Keratinocyte (primary cell): Measurements from ENCODE around the gene PIP5K1A. TPM values are rescaled to one million over a fixed set of nuclear protein-coding genes. Genes with fewer than 3 reads are reported as not detected.

Experiments used
- DNase-seq: peaks from one replicate; pipeline ENCODE4 v3.0.0-alpha.2; 2011; ENCODE audit warnings: low read depth, missing footprints, low spot score
- FAIRE-seq: peaks from 2 replicates; lab custom pipeline; 2011; peaks lifted over from hg19 to GRCh38; lab: Jason Lieb, UNC
- H2AFZ ChIP-seq: 2 replicates; pipeline ENCODE4 v1.6.0; 2012; ENCODE audit warnings: low read length, control low read depth, inconsistent platforms; ENCODE audit not compliant: control insufficient read depth
- H3K27ac ChIP-seq: 2 replicates; pipeline ENCODE4 v1.5.1; 2011; ENCODE audit warnings: low read length; ENCODE audit not compliant: control insufficient read depth, insufficient read depth
- H3K27me3 ChIP-seq: 3 replicates; pipeline ENCODE4 v1.6.0; 2011; ENCODE audit warnings: low read length; ENCODE audit not compliant: control insufficient read depth, insufficient read depth; ENCODE audit errors: extremely low read depth
- H3K36me3 ChIP-seq, 2 experiments: 2 replicates in 1 of 2; 3 replicates in 1 of 2; pipeline ENCODE4 v1.5.1; 2011; ENCODE audit warnings: low read length in 2 of 2, mild to moderate bottlenecking in 1 of 2; ENCODE audit not compliant: control insufficient read depth in 2 of 2, insufficient read depth in 2 of 2; ENCODE audit errors: extremely low read depth in 1 of 2
- H3K4me1 ChIP-seq: 3 replicates; pipeline ENCODE4 v1.5.1; 2011; ENCODE audit warnings: low read length; ENCODE audit not compliant: control insufficient read depth, insufficient read depth; ENCODE audit errors: extremely low read depth
- H3K4me2 ChIP-seq: 3 replicates; pipeline ENCODE4 v1.6.0; 2011; ENCODE audit warnings: low read depth, low read length; ENCODE audit not compliant: control insufficient read depth, insufficient read depth; ENCODE audit errors: extremely low read depth
- H3K4me3 ChIP-seq, 3 experiments: fragments of 200-600 bp in 1 of 3; sonication (generic) in 1 of 3; 2 replicates in 2 of 3; 3 replicates in 1 of 3; pipeline ENCODE4 v1.5.1; 2011 to 2016; ENCODE audit warnings: low read length in 3 of 3, mild to moderate bottlenecking in 3 of 3, control low read depth in 2 of 3, inconsistent platforms in 1 of 3, low read depth in 1 of 3, mixed read lengths in 1 of 3, mixed run types in 1 of 3, moderate library complexity in 1 of 3; ENCODE audit not compliant: control insufficient read depth in 2 of 3, insufficient read depth in 2 of 3; ENCODE audit errors: extremely low read depth in 1 of 3
- H3K79me2 ChIP-seq: 2 replicates; pipeline ENCODE4 v1.6.0; 2012; ENCODE audit warnings: low read length; ENCODE audit not compliant: control insufficient read depth, insufficient read depth
- H3K9ac ChIP-seq: 3 replicates; pipeline ENCODE4 v1.6.0; 2011; ENCODE audit warnings: low read length; ENCODE audit not compliant: control insufficient read depth, insufficient read depth; ENCODE audit errors: extremely low read depth
- H3K9me1 ChIP-seq: 3 replicates; pipeline ENCODE4 v1.6.0; 2011; ENCODE audit warnings: low read length; ENCODE audit not compliant: control insufficient read depth, insufficient read depth; ENCODE audit errors: extremely low read depth
- H3K9me3 ChIP-seq: 2 replicates; pipeline ENCODE4 v1.5.1; 2012; ENCODE audit warnings: low read depth, low read length; ENCODE audit not compliant: control insufficient read depth
- H4K20me1 ChIP-seq: 3 replicates; pipeline ENCODE4 v1.6.0; 2011; ENCODE audit warnings: low read length; ENCODE audit not compliant: control insufficient read depth, insufficient read depth; ENCODE audit errors: extremely low read depth
- CTCF ChIP-seq, 3 experiments: IDR thresholded peaks in 1 of 3; conservative IDR thresholded peaks in 1 of 3; optimal IDR thresholded peaks in 1 of 3; 2 replicates in 2 of 3; 3 replicates in 1 of 3; pipeline versions ENCODE3 to v1.5.1; 2011; ENCODE audit warnings: low read length in 3 of 3, mild to moderate bottlenecking in 3 of 3, moderate library complexity in 2 of 3, control low read depth in 1 of 3, inconsistent platforms in 1 of 3; ENCODE audit not compliant: insufficient read depth in 2 of 3; ENCODE audit errors: extremely low read depth in 1 of 3
- EZH2 ChIP-seq: IDR thresholded peaks from one replicate; pipeline ENCODE4 v1.6.1; 2012; ENCODE audit warnings: inconsistent platforms, mild to moderate bottlenecking, low read length, moderate library complexity
- dilution Hi-C: fragments of 300-500 bp; cut with MboI; formaldehyde crosslinking; loops from one replicate; pipeline ENCODE4 v1.7.0; 2020; ENCODE audit warnings: low sequenced_read_pairs; ENCODE audit not compliant: extremely low pct_ligation_motif_present
- polyA plus RNA-seq, 5 experiments: library from polyadenylated mRNA; depleted of rRNA in 3 of 5; stranded (reverse) in 3 of 5; stranded (forward) in 1 of 5; unstranded in 1 of 5; fragments of >200 nt; gene quantifications; 1 replicate in 1 of 5; 2 replicates in 3 of 5; 3 replicates in 1 of 5; pipeline versions ENCODE4 v1.2.1 to v1.2.3, GENCODE V29; 2011 to 2012; ENCODE audit warnings: missing spikeins in 2 of 5, low read depth in 1 of 5, low replicate concordance in 1 of 5

PIP5K1A gene
- polyA plus RNA-seq, 1 donor (not counting 4 experiments of a cell fraction or from before 2014, with no cell fraction given), result 124 TPM

DNA sequence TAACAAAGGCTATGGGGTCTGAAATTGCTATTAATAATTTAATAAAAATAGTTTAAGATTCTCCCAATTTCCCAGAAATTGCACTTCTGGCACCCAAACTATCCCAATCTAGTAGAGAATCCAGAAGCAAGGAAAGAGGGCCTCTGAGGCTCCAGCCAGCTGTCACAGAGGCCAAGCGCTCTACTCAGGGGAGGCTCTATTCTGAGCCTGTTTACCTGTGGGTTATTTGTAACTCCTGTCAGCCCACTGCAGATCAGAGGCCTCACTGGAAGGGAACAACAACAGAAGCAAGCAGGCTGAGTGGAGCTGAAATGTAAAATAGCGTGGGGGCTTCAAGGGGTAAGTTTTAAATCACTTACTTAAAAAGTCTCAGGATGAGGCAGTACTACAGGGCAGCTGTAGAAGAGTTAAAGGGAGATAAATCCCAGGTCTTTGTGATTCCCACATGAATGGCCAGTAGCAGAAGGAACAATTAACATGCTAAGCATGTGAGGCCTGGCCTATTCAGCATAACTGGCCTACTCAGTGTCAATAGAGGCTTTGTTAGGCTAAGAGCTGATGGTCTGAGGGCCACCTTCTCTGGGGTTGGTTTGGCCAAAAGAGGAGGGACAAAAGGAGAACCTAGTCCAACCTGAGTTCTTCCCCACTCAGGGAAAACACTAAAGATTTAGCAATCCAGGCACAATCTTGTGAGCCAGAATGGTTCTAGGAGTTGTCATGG, 96.5 kb downstream of the PIP5K1A start:
- Histone ChIP-seq H3K27ac (no peak overlapping the region), H3K4me2 (no peak overlapping the region), H2AFZ (no peak overlapping the region), H3K36me3 (peaks cover 36 to 38% of the 10 kb centered on the region in 2 experiments), H3K9me3 (no peaks in the 10 kb centered on the region), H3K4me3 (no peak overlapping the region), H4K20me1 (no peaks in the 10 kb centered on the region), H3K79me2 (no peaks in the 10 kb centered on the region), H3K4me1 (no peaks in the 10 kb centered on the region), H3K27me3 (no peaks in the 10 kb centered on the region), H3K9me1 (no peaks in the 10 kb centered on the region), H3K9ac (no peak overlapping the region)
- no peak for FAIRE-seq
- dilution Hi-C loops, result no loop called here
- no peak for TF ChIP-seq CTCF (optimal IDR thresholded peaks at IDR 0.05 in 1 of 3, IDR thresholded peaks at IDR 0.05 in 1 of 3, conservative IDR thresholded peaks at IDR 0.05 in 1 of 3; ENCODE audit: extremely low read depth in 1 of 3, insufficient read depth in 2 of 3, low read length in 3 of 3)
- no peak for TF ChIP-seq EZH2
- no peak for DNase-seq

Other genes starting within 250 kb of the PIP5K1A start
- gene CERS2, start 223.7 kb upstream of the PIP5K1A start, polyA plus RNA-seq, result 75.0 to 172 TPM (median 121 TPM) in 3 replicates
- gene ANXA9, start 216.3 kb upstream of the PIP5K1A start, polyA plus RNA-seq, result 0.68 to 0.85 TPM (median 0.76 TPM) in 3 replicates
- 11.2 to 20.4 TPM (median 11.6 TPM) in 3 replicates for gene MINDY1, start 191.7 kb upstream of the PIP5K1A start, polyA plus RNA-seq
- 14.4 to 16.4 TPM (median 15.4 TPM) in 3 replicates for gene PRUNE1, start 190.1 kb upstream of the PIP5K1A start, polyA plus RNA-seq
- gene BNIPL, start 162.0 kb upstream of the PIP5K1A start, polyA plus RNA-seq, result 4.6 to 25.8 TPM (median 9.8 TPM) in 3 replicates
- 0.26 to 0.40 TPM (median 0.39 TPM) in 3 replicates for gene C1orf56, start 150.8 kb upstream of the PIP5K1A start, polyA plus RNA-seq
- 127 to 151 TPM (median 138 TPM) in 3 replicates for gene CDC42SE1, start 138.9 kb upstream of the PIP5K1A start, polyA plus RNA-seq
- 8.8 to 16.4 TPM (median 10.8 TPM) in 3 replicates for gene MLLT11, start 138.2 kb upstream of the PIP5K1A start, polyA plus RNA-seq
- 11.5 to 13.3 TPM (median 11.8 TPM) in 3 replicates for gene GABPB2, start 127.8 kb upstream of the PIP5K1A start, polyA plus RNA-seq
- 0.43 to 1.9 TPM (median 0.93 TPM) in 3 replicates for gene SEMA6C, start 51.9 kb upstream of the PIP5K1A start, polyA plus RNA-seq
- not detected in 3 replicates for gene TNFAIP8L2, start 41.9 kb upstream of the PIP5K1A start, polyA plus RNA-seq
- gene LYSMD1, start 32.6 kb upstream of the PIP5K1A start, polyA plus RNA-seq, result 3.6 to 5.6 TPM (median 4.4 TPM) in 3 replicates
- 11.0 to 34.4 TPM (median 26.2 TPM) in 3 replicates for gene SCNM1, start 32.4 kb upstream of the PIP5K1A start, polyA plus RNA-seq
- gene TMOD4, start 22.6 kb upstream of the PIP5K1A start, polyA plus RNA-seq, result 0.18 to 0.42 TPM (median 0.34 TPM) in 3 replicates
- gene VPS72, start 8.4 kb upstream of the PIP5K1A start, polyA plus RNA-seq, result 41.6 to 69.9 TPM (median 47.5 TPM) in 3 replicates
- 195 to 223 TPM (median 219 TPM) in 3 replicates for gene PSMD4, start 56.2 kb downstream of the PIP5K1A start, polyA plus RNA-seq
- gene ZNF687, start 83.7 kb downstream of the PIP5K1A start, polyA plus RNA-seq, result 7.3 to 11.4 TPM (median 10.9 TPM) in 3 replicates
- gene PI4KB, start 128.9 kb downstream of the PIP5K1A start, polyA plus RNA-seq, result 40.9 to 61.0 TPM (median 58.1 TPM) in 3 replicates
- gene RFX5, start 148.7 kb downstream of the PIP5K1A start, polyA plus RNA-seq, result 35.0 to 61.9 TPM (median 55.4 TPM) in 3 replicates
- gene SELENBP1, start 174.2 kb downstream of the PIP5K1A start, polyA plus RNA-seq, result 3.0 to 3.9 TPM (median 3.1 TPM) in 3 replicates
- gene PSMB4, start 201.0 kb downstream of the PIP5K1A start, polyA plus RNA-seq, result 340 to 379 TPM (median 354 TPM) in 3 replicates